Measurements from ENCODE around the gene PHAF1.
"Not testable (repeated sequence)": the region's sequence is repeated elsewhere in the genome, so short reads cannot be mapped to it uniquely, and the experiment has no call there.

PHAF1 gene

DNA sequence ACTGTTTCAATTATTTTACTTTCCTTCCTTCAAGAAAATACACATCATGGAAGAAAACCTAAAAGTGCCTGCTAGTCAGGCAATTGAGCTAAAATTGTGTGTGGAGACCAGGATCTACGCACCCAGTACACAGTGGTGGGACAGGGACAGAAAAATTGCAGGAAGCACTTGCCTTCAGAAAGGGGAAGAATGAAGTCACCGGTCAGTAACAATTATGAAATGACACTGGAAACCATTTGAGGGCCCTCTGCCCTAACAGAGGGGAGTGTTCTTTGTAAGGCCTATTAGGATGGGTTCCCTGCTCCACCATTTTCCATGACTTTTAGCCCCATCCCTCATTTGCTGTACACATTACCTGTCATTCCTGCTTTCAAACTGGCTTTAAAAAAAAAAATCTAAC lies 4.5 kb upstream of the PHAF1 start:
- no peak for DNase-seq

- no peak for DNase-seq
Measured at GRCh38 chr16:67105881-67106280, 3.9 kb upstream of the PHAF1 start.

DNA sequence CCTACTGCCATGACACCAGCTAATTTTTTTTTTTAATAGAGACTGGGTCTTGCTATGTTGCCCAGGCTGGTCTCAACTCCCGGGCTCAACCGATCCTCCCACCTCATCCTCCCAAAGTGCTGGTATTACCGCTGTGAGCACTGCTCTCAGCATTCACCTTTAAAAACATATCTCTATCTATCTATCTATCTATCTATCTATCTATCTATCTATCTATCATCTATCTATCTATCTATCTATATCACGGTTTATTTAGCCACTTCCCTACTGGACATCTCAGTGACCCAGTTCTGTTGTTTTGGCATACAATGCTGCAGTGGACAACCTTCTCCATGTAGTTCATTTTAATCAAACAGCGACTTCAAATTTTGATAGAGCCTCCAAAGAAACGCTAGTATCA lies 1.3 kb upstream of the PHAF1 start:
- no peak for DNase-seq

DNA sequence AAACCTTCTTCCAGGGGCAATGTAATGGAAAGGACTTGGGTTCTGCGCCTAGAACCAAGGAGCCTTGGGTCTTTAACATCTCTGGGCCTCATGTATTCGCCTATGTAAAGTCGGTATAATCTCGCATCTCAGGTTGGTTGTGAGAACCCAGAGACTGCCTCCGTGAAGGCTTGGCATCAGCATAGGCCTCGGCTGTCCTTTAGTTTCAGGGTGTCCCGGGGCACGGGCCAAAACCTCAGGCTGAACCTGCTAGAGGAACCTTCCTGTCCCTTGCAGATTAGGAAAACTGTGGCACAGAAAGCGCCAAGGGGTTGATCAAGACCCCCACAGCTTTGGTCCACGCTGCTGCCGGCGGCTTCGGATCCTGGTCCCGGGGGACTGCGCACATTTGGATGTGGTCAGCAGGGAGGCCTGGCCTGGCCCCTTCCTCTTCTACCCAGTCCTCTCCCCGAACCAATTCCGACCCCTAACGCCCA lies 772 bp upstream of the PHAF1 start:
- DNase-seq: no peak

- no peak for DNase-seq
Measured at GRCh38 chr16:67111951-67112444, 2.3 kb downstream of the PHAF1 start.

- DNase-seq: no peak
Measured at GRCh38 chr16:67112591-67113399, 3.1 kb downstream of the PHAF1 start.

GRCh38 chr16:67114793-67115192 lies 5.1 kb downstream of the PHAF1 start:
- DNase-seq: no peak

GRCh38 chr16:67115639-67116038 lies 5.9 kb downstream of the PHAF1 start:
- DNase-seq: no peak

DNA sequence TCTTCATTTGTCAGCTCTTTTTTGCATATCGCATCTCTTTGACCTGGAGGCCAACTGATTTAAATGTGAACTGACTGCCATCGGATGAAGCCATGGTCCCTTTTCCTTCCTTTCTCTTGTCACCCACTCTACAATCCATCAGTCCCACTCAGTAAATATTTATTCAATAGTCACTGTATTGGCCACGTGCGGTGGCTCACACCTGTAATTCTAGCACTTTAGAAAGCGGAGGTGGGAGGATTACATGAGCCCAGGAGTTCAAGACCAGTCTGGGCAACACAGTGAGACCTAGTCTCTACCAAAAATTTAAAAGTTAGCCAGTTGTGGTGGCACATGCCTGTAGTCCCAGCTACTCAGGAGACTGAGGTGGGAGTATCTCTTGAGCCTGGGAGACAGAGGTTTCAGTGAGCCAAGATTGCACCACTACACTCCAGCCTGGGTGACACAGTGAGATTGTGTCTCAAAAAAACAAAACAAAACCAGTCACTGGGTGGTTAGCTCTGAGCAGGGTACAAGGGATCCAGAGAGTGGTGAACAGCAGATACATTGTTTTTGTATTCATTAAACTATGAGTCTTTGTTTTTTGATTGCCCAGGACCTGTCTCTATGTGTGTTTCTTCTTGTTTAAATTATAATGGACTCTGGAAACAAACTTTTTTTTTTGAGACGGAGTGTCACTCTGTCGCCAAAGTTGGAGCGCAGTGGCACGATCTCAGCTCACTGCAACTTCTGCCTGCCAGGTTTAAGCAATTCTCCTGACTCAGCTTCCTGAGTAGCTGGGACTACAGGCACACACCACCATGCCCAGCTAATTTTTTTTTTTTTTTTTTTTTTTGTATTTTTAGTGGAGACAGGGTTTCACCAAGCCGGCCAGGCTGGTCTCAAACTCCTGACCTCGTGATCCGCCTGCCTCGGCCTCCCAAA lies 6.9 kb downstream of the PHAF1 start:
- no peak for DNase-seq

GRCh38 chr16:67117716-67118115 lies 8.0 kb downstream of the PHAF1 start:
- no peak for DNase-seq

DNA sequence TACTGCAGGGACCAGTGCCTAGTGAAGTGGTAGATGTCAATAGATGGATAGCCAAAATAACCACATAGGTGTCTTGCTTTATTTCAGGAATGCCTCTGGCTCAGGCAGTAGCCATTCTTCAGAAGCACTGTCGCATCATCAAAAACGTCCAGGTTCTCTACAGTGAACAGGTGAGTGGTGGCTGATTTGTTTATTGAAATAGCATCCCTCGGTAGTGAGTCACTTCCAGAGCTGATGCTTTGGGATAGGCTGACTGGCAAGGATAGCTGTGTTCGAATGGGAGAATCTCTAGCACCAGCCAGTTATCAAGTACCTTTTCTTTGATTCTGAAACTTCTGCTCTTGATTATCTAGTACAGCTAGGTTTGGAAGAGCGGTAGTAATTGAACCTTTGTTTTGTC lies 10.3 kb downstream of the PHAF1 start:
- no peak for DNase-seq

DNA sequence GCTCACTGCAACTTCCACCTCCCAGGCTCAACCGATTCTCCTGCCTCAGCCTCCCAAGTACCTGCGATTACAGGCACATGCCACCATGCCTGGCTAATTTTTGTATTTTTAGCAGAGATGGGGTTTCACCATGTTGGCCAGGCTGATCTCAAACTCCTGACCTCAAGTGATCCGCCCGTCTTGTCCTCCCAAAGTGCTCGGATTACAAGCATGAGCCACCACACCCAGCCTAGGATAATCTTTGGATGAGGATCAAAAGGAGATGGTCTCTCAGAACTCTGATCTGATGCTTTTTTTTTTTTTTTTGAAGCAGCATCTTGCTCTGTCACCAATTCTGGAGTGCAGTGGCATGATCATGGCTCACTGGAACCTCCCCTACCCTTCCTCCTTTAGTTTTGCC lies 13.1 kb downstream of the PHAF1 start:
- not testable (repeated sequence) for DNase-seq

DNA sequence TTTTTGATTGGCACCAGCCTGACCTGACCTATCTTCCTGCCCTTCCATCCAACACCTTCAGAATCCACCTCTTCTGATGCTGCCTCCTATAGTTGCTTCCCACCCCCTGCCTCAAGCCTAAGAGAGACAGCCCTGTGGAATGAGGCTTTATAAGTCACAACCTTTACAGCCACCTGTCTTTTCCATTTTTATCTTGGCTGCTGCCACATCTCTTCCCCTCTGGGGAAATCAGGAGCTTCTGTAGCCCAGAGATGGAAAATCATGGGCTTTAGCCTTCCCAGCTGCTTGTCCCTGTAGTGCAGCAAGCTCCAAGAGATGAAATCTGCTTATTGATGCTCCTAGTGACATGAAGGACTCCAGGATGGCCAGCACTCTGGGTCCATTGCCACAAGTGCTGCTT lies 18.7 kb downstream of the PHAF1 start:
- no peak for DNase-seq

GRCh38 chr16:67128887-67129286 lies 19.1 kb downstream of the PHAF1 start:
- no peak for DNase-seq

DNA sequence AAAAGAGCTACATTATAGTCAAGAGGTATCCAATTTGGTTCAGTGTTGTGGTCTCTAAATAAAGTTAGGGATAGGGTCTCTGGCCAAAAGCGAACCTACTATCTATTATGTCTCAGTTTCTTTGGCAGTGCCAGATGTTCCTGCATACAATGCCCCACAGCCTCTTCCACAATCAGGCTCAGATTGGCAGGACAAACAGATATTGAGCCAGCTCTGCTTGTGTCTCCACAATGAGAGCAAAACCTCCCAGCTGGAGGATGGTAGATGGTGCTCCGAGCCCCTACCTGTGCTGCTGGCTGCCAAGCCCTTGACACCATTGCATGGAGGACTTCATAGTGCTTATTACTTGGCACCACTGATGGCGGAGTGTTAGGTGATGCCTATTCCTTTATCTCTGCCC lies 19.7 kb downstream of the PHAF1 start:
- DNase-seq: no peak

DNA sequence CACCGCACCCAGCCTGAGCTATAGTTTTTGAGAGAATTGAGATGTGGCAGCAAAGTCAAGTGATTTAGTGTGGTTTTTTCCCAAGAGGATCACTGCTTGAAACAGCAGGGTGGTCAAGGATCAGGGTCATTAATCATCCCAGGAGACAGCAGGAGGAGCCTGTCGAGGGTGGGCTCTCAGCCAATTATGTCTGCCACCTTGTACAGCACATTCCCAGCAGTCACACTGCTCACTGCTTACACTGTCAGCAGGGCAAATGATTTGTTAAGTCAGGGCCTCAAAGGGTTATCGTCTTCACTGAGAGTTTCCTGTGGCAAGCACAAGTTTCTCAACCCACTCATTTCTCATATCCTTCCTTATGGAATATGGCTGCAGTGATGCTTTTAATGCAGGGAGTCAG lies 27.9 kb downstream of the PHAF1 start:
- no peak for DNase-seq

DNA sequence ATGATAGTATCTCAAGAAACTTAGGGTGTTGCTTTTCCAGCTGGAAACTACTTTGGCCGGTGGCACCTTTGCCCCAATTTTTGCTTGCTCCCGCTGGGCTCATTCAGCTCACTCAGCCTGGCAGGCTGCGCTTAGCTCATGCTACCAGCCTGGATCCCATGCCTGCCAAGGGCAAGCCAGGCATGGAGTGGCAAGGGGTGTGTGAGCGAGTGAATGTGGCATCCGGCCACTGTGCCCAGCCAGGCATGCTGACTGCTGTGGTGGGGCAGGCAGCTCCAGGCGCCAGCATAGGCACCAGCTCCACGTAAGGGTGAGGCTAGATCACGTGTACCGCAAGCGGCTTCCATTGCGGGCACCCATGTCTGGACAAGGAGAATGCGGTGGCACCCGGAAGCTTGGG lies 31.6 kb downstream of the PHAF1 start:
- no peak for DNase-seq

- no peak for DNase-seq
Measured at GRCh38 chr16:67142342-67142741, 32.6 kb downstream of the PHAF1 start.

GRCh38 chr16:67144943-67145342 lies 35.2 kb downstream of the PHAF1 start:
- no peak for DNase-seq

GRCh38 chr16:67145746-67146145 lies 36.0 kb downstream of the PHAF1 start:
- DNase-seq: no peak

- no peak for DNase-seq
Measured at GRCh38 chr16:67146523-67147357, 37.0 kb downstream of the PHAF1 start.

- DNase-seq: no peak
Measured at GRCh38 chr16:67147437-67148140, 37.8 kb downstream of the PHAF1 start.

All from stimulated activated naive CD4-positive, alpha-beta T cell treated with Interleukin-2 at 50 U/mL for 16 hours (primary cell).